CD4-positive, CD25-positive, alpha-beta regulatory T cell (primary cell): Measurements from ENCODE around the gene CHERP. TPM values are rescaled to one million over a fixed set of nuclear protein-coding genes. Genes with fewer than 3 reads are reported as not detected.
"Not testable (repeated sequence)": the region's sequence is repeated elsewhere in the genome, so short reads cannot be mapped to it uniquely, and the experiment has no call there.

Experiments used
- ATAC-seq, 2 donors: fragments of 150-1000 bp; cut with Tn5 transposase; one replicate each; pipeline ENCODE4 v1.10.0; 2021; ENCODE audit warnings: low read depth in 2 of 2, moderate number of reproducible peaks in 2 of 2, moderate library complexity in 1 of 2
- DNase-seq, 3 donors: peaks; one replicate each; pipeline versions ENCODE4 v3.0.0 to v3.0.0-alpha.2; 2012 to 2022; ENCODE audit warnings: mixed read lengths in 1 of 3
- H3K27ac ChIP-seq: one replicate; pipeline ENCODE4 v1.7.0; 2013; ENCODE audit warnings: mild to moderate bottlenecking, low read length; ENCODE audit not compliant: insufficient read depth, poor library complexity, severe bottlenecking
- H3K27me3 ChIP-seq: one replicate; pipeline ENCODE4 v1.7.0; 2013; ENCODE audit warnings: low read length; ENCODE audit not compliant: control insufficient read depth, insufficient read depth
- H3K36me3 ChIP-seq: one replicate; pipeline ENCODE4 v1.7.0; 2013; ENCODE audit warnings: mild to moderate bottlenecking, low read length, moderate library complexity; ENCODE audit not compliant: control insufficient read depth, insufficient read depth
- H3K4me1 ChIP-seq: 2 replicates; pipeline ENCODE4 v1.7.0; 2013; ENCODE audit warnings: mild to moderate bottlenecking, low read length; ENCODE audit not compliant: insufficient read depth, control insufficient read depth, poor library complexity, severe bottlenecking
- H3K4me3 ChIP-seq: one replicate; pipeline ENCODE4 v1.7.0; 2013; ENCODE audit warnings: low read depth, mild to moderate bottlenecking, low read length, moderate library complexity
- H3K9me3 ChIP-seq, 2 experiments: 1 replicate in 1 of 2; 2 replicates in 1 of 2; pipeline ENCODE4 v1.7.0; 2013; ENCODE audit warnings: low read length in 2 of 2, mild to moderate bottlenecking in 1 of 2, moderate library complexity in 1 of 2; ENCODE audit not compliant: control insufficient read depth in 2 of 2
- H3K27ac Mint-ChIP-seq, 3 donors: one replicate each; pipeline ENCODE4 v1.8.0; 2020 to 2022; ENCODE audit warnings: mild to moderate bottlenecking in 3 of 3, mixed read lengths in 3 of 3, moderate library complexity in 2 of 3
- H3K27me3 Mint-ChIP-seq: one replicate; pipeline ENCODE4 v1.8.0; 2022; ENCODE audit warnings: mild to moderate bottlenecking, mixed read lengths
- H3K36me3 Mint-ChIP-seq: one replicate; pipeline ENCODE4 v1.8.0; 2020; ENCODE audit warnings: mixed read lengths
- H3K4me1 Mint-ChIP-seq, 4 donors: one replicate each; pipeline ENCODE4 v1.8.0; 2020 to 2022; ENCODE audit warnings: mixed read lengths in 4 of 4, mild to moderate bottlenecking in 1 of 4
- H3K4me3 Mint-ChIP-seq, 4 donors: one replicate each; pipeline ENCODE4 v1.8.0; 2020 to 2022; ENCODE audit warnings: mild to moderate bottlenecking in 4 of 4, mixed read lengths in 4 of 4, moderate library complexity in 3 of 4
- H3K9me3 Mint-ChIP-seq, 7 donors: one replicate each; pipeline ENCODE4 v1.8.0; 2020 to 2022; ENCODE audit warnings: mixed read lengths in 7 of 7, mild to moderate bottlenecking in 3 of 7, moderate library complexity in 2 of 7
- polyA plus RNA-seq, 4 donors: library from polyadenylated mRNA; unstranded; fragments of 300-500 nt; fragmentation: Illumina TruSeq; gene quantifications; one replicate each; pipeline ENCODE4 v1.2.3, GENCODE V29; 2021
- total RNA-seq: library from RNA; stranded (reverse); gene quantifications from one replicate; pipeline ENCODE4 v1.2.3, GENCODE V29; 2022

The CHERP gene
- total and polyA plus RNA-seq, 5 donors from 2014 or later = 4.8 to 57.2 (median 9.6) TPM

- H3K4me1 ChIP-seq, DNase-seq, H3K27ac Mint-ChIP-seq, H3K4me3 Mint-ChIP-seq, ATAC-seq, H3K4me1 Mint-ChIP-seq, H3K36me3 ChIP-seq, H3K9me3 ChIP-seq, H3K27me3 ChIP-seq, H3K36me3 Mint-ChIP-seq, H3K4me3 ChIP-seq, H3K27ac ChIP-seq, H3K9me3 Mint-ChIP-seq: not testable (repeated sequence)
- peaks cover 15% of the 10 kb centered on the region for H3K27me3 Mint-ChIP-seq
These were observed 55.8 kb downstream of the CHERP start for GRCh38 chr19:16486476-16486875.

GRCh38 chr19:16482745-16483144 lies 59.5 kb downstream of the CHERP start:
- Histone ChIP-seq H3K27ac (no peak overlapping the region), H3K9me3 (no peaks in the 10 kb centered on the region), H3K4me3 (no peak overlapping the region), H3K27me3 (no peaks in the 10 kb centered on the region), H3K4me1 (no peaks in the 10 kb centered on the region), H3K36me3 (no peaks in the 10 kb centered on the region)
- DNase-seq (no peak), ATAC-seq (no peak)
- Mint-ChIP-seq H3K4me3 (no peak overlapping the region), H3K9me3 (no peaks in the 10 kb centered on the region), H3K27me3 (peaks cover 13% of the 10 kb centered on the region), H3K27ac (no peak overlapping the region), H3K36me3 (no peaks in the 10 kb centered on the region), H3K4me1 (no peaks in the 10 kb centered on the region)

- peaks cover 9% of the 10 kb centered on the region for H3K27me3 Mint-ChIP-seq
- Histone ChIP-seq H3K4me3 (no peak overlapping the region), H3K4me1 (peaks cover 1% of the 10 kb centered on the region), H3K36me3 (no peaks in the 10 kb centered on the region), H3K27me3 (no peaks in the 10 kb centered on the region), H3K27ac (no peak overlapping the region), H3K9me3 (no peaks in the 10 kb centered on the region)
- no peak for ATAC-seq
- no peaks in the 10 kb centered on the region for H3K9me3 Mint-ChIP-seq
- no peak overlapping the region for H3K4me3 Mint-ChIP-seq
- DNase-seq = no peak
- H3K27ac Mint-ChIP-seq = no peak overlapping the region
- no peaks in the 10 kb centered on the region for H3K36me3 Mint-ChIP-seq
- no peaks in the 10 kb centered on the region for H3K4me1 Mint-ChIP-seq
These were observed 64.9 kb downstream of the CHERP start for GRCh38 chr19:16477311-16477710.

- no peaks in the 10 kb centered on the region for H3K36me3 Mint-ChIP-seq
- H3K36me3 ChIP-seq = no peaks in the 10 kb centered on the region
- no peak for DNase-seq
- no peaks in the 10 kb centered on the region for H3K4me1 Mint-ChIP-seq
- H3K27me3 ChIP-seq = no peaks in the 10 kb centered on the region
- no peak overlapping the region for H3K4me3 ChIP-seq
- H3K4me1 ChIP-seq = peaks cover 5% of the 10 kb centered on the region
- H3K9me3 ChIP-seq = no peaks in the 10 kb centered on the region
- peaks cover 8% of the 10 kb centered on the region for H3K27me3 Mint-ChIP-seq
- ATAC-seq = no peak
- H3K4me3 Mint-ChIP-seq = no peak overlapping the region
- H3K27ac Mint-ChIP-seq = no peak overlapping the region
- no peak overlapping the region for H3K27ac ChIP-seq
- no peaks in the 10 kb centered on the region for H3K9me3 Mint-ChIP-seq
These were observed 65.8 kb downstream of the CHERP start for GRCh38 chr19:16476401-16476800.

- no peak for ATAC-seq
- Mint-ChIP-seq H3K4me1 (peaks cover 4 to 22% (median 13%) of the 10 kb centered on the region in 4 donors), H3K9me3 (no peaks in the 10 kb centered on the region), H3K4me3 (peak overlapping the region in 1 of 4 donors; percentile 10), H3K27me3 (peaks cover 2% of the 10 kb centered on the region), H3K27ac (no peak overlapping the region), H3K36me3 (peaks cover 5% of the 10 kb centered on the region)
- no peak for DNase-seq
- Histone ChIP-seq H3K4me1 (peaks cover 16% of the 10 kb centered on the region), H3K27me3 (no peaks in the 10 kb centered on the region), H3K9me3 (no peaks in the 10 kb centered on the region), H3K27ac (no peak overlapping the region), H3K36me3 (no peaks in the 10 kb centered on the region), H3K4me3 (no peak overlapping the region)
These were observed 68.3 kb downstream of the CHERP start for GRCh38 chr19:16473875-16474392.

GRCh38 chr19:16472992-16473391 lies 69.2 kb downstream of the CHERP start:
- Mint-ChIP-seq H3K4me1 (peaks cover 4 to 29% (median 19%) of the 10 kb centered on the region in 4 donors), H3K9me3 (no peaks in the 10 kb centered on the region), H3K27ac (no peak overlapping the region), H3K36me3 (peaks cover 6% of the 10 kb centered on the region), H3K4me3 (peak overlapping the region; percentile 62 to 89 (median 80)), H3K27me3 (no peaks in the 10 kb centered on the region)
- DNase-seq (no peak), ATAC-seq (no peak)
- Histone ChIP-seq H3K27ac (no peak overlapping the region), H3K4me1 (peaks cover 16% of the 10 kb centered on the region), H3K36me3 (no peaks in the 10 kb centered on the region), H3K4me3 (no peak overlapping the region), H3K27me3 (no peaks in the 10 kb centered on the region), H3K9me3 (no peaks in the 10 kb centered on the region)

GRCh38 chr19:16472559-16472899 lies 69.7 kb downstream of the CHERP start:
- not testable (repeated sequence) for H3K4me3 ChIP-seq, H3K9me3 Mint-ChIP-seq, H3K27me3 ChIP-seq, DNase-seq, H3K36me3 ChIP-seq, H3K27me3 Mint-ChIP-seq, H3K27ac Mint-ChIP-seq, ATAC-seq, H3K9me3 ChIP-seq
- Mint-ChIP-seq H3K36me3 (peaks cover 11% of the 10 kb centered on the region), H3K4me1 (peaks cover 4 to 34% (median 22%) of the 10 kb centered on the region in 4 donors), H3K4me3 (peak overlapping the region; percentile 72 to 89 (median 84))
- Histone ChIP-seq H3K4me1 (peaks cover 16% of the 10 kb centered on the region), H3K27ac (peak overlapping the region; percentile 70)
